ENCODE data around the gene PSMA1. TPM values are rescaled to one million over a fixed set of nuclear protein-coding genes. Genes with fewer than 3 reads are reported as not detected.

PSMA1 gene
- total RNA-seq (2016; rRNA removed; fragmentation: Illumina TruSeq; extraction: Trizol) (229 and 297 TPM in 2 replicates), polyA plus RNA-seq (2011; rRNA removed) (147 and 188 TPM in 2 replicates), polyA minus RNA-seq (2011; rRNA and poly(A)+ RNA removed; ENCODE audit: low replicate concordance) (69.2 and 105 TPM in 2 replicates), Bru-seq, nascent RNA (percentile 66 among the genes with signal in this experiment), BruChase-seq, experiment 1, labeled RNA remaining after a 6-hour chase (percentile 60 among the genes with signal in this experiment), BruChase-seq, experiment 2, labeled RNA remaining after a 2-hour chase (percentile 66 among the genes with signal in this experiment)
- 86.1 and 98.3 TPM in 2 replicates for total RNA-seq (2016; cell fraction: cytosol; rRNA removed; fragmentation: Illumina TruSeq; extraction: Trizol; ENCODE audit: low read depth)
- total RNA-seq (2016; cell fraction: insoluble cytoplasmic fraction; rRNA removed; fragmentation: Illumina TruSeq; extraction: Trizol), result 235 and 298 TPM in 2 replicates
- 151 and 152 TPM in 2 replicates for total RNA-seq (2016; cell fraction: membrane; rRNA removed; fragmentation: Illumina TruSeq; extraction: Trizol)
- total RNA-seq (2016; cell fraction: nucleus; rRNA removed; fragmentation: Illumina TruSeq; extraction: Trizol), result 206 and 228 TPM in 2 replicates
- polyA plus RNA-seq (2011; cell fraction: cytosol; rRNA removed), result 93.4 and 123 TPM in 2 replicates
- polyA plus RNA-seq (2011; cell fraction: nucleus; rRNA removed), result 205 and 235 TPM in 2 replicates
- polyA plus RNA-seq (2012), result 150 and 164 TPM in 2 replicates
- 104 and 115 TPM in 2 replicates for polyA plus RNA-seq (2016; cell fraction: cytosol; fragmentation: Illumina TruSeq; extraction: Trizol; ENCODE audit: low read depth)
- 277 and 286 TPM in 2 replicates for polyA plus RNA-seq (2016; cell fraction: insoluble cytoplasmic fraction; fragmentation: Illumina TruSeq; extraction: Trizol; ENCODE audit: low read depth)
- 132 and 150 TPM in 2 replicates for polyA plus RNA-seq (2016; cell fraction: membrane; fragmentation: Illumina TruSeq; extraction: Trizol; ENCODE audit: low read depth)
- polyA plus RNA-seq (2016; cell fraction: nucleus; fragmentation: Illumina TruSeq; extraction: Trizol; ENCODE audit: insufficient read depth, low read depth), result 379 and 390 TPM in 2 replicates
- polyA minus RNA-seq (2011; cell fraction: cytosol; rRNA and poly(A)+ RNA removed), result 60.5 and 74.7 TPM in 2 replicates
- polyA minus RNA-seq (2011; cell fraction: nucleus; rRNA and poly(A)+ RNA removed), result 131 and 140 TPM in 2 replicates
- long read RNA-seq, experiment 1, transcript PSMA1-201 (10 exons, 1,505 nt), result major isoform, 255 of 321 reads
- long read RNA-seq, experiment 1, transcript PSMA1-202 (11 exons, 1,266 nt), result minor isoform, 5 of 321 reads
- long read RNA-seq, experiment 1, partial matches to known transcripts, result 17 of 321 reads
- long read RNA-seq, experiment 1, other reads (novel, unspliced or antisense), result 39 of 321 reads
- long read RNA-seq, experiment 2, transcript PSMA1-209 (10 exons, 1,527 nt), result minor isoform, 6 of 185 reads
- long read RNA-seq, experiment 2, transcript PSMA1-201 (10 exons, 1,505 nt), result major isoform, 92 of 185 reads
- long read RNA-seq, experiment 2, partial matches to known transcripts, result 25 of 185 reads
- long read RNA-seq, experiment 2, other reads (novel, unspliced or antisense), result 55 of 185 reads

DNA sequence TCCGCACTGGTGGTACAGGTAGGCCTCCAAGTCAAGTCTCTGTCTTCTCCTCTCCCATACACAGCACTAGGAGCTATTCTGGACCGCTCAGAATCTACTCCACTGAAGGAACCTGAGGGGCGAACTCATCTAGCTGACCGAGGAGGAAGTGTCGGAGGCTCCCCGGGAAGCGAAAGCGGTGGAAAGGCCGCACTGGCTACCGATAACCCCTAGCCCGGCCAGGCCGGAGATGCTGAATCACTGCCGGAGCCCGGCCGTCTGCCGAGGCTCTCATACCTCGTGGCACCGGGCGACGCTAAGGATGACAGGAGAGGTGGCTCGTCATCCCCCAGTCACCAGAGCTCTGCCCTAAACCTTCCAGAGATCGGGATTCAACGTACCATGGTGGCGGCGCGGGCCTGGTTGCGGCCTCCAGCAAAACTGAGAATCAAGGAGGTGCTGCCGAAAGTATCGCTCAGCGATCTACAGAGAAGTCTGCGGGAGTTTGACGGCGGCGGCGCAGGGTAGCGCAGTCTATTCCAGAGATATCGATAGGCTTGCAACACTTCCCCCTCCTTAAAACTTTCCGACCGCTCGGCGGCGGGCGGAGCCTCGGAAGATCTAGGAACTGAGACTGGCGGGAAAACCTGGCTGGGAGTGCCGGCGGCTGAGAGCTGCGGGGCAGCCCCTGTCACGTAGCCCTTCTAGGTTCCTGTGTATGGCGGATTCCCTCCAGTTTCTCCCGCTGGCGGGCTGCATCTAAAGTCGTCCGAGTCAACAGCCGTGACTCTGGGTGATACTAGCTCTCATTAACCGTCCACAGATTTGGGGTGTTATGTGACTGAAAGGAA lies at the start of gene PSMA1:
TSS of gene PSMA1 (minus strand) at position 470 of the 830 bp plus-strand sequence. CDS start at position 383, 87 bp downstream.
- H3K79me2 ChIP-seq (ENCODE audit: insufficient read depth, low read length), result peaks cover 32% of the 10 kb centered on the region
- in situ Hi-C loops (cut with HindIII; ENCODE audit: extremely low pct_ligation_motif_present, low pct_unique_long_range_greater_than_20kb), result no loop called here
- TF ChIP-seq ZKSCAN8 (CRISPR knock-in tag; IDR thresholded peaks at IDR 0.05; ENCODE audit: borderline replicate concordance) (peak; percentile 80; the same call in 1 of the 2 replicates), PPARG (CRISPR knock-in tag; conservative IDR thresholded peaks at IDR 0.05) (0 out of 2 replicates have a peak, but pooled peaks have one; percentile 7), ASH2L (IDR thresholded peaks at IDR 0.05; ENCODE audit: insufficient read length, low read depth, low read length) (peak; percentile 99), MAFG (CRISPR knock-in tag; IDR thresholded peaks at IDR 0.05) (peak; percentile 50; the same call in 1 of the 2 replicates), ZBTB21 (CRISPR knock-in tag; IDR thresholded peaks at IDR 0.05) (no peak), KLF16 (CRISPR knock-in tag; IDR thresholded peaks at IDR 0.05) (peak in 1 of 2 experiments; percentile 72; a peak in 1 of 4 replicates), SMARCC2 (IDR thresholded peaks at IDR 0.05) (no peak), FOXA3 (CRISPR knock-in tag; IDR thresholded peaks at IDR 0.05) (peak; percentile 36; the same call in 1 of the 2 replicates), AGO2 (optimal IDR thresholded peaks at IDR 0.05; ENCODE audit: low read depth, low read length) (peak; percentile 71), STAG1 (CRISPR knock-in tag; IDR thresholded peaks at IDR 0.05) (no peak), NFYC (CRISPR knock-in tag; IDR thresholded peaks at IDR 0.05) (peak; percentile 37; the same call in 1 of the 2 replicates), REL (CRISPR knock-in tag; conservative IDR thresholded peaks at IDR 0.05) (no peak)
- TF ChIP-seq, protein P1, sequence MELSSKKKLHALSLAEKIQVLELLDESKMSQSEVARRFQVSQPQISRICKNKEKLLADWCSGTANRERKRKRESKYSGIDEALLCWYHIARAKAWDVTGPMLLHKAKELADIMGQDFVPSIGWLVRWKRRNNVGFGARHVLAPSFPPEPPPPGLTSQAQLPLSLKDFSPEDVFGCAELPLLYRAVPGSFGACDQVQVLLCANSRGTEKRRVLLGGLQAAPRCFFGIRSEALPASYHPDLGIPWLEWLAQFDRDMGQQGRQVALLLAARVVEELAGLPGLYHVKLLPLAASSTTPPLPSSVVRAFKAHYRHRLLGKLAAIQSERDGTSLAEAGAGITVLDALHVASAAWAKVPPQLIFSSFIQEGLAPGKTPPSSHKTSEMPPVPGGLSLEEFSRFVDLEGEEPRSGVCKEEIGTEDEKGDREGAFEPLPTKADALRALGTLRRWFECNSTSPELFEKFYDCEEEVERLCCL (CRISPR knock-in tag; IDR thresholded peaks at IDR 0.05; ENCODE audit: borderline replicate concordance), result no peak

More for the DNA sequence above, at the start of gene PSMA1:
- DNase-seq (ENCODE audit: low spot score), result peak; percentile 94
- H4K20me1 ChIP-seq (ENCODE audit: insufficient read depth, low read length), result no peaks in the 10 kb centered on the region
- ChIA-PET POLR2A (interaction anchor here (0.7 to 1.8 kb wide), 5 partner anchors 10 to 124 kb away, joined by 4 to 17 read pairs (median 4); partner anchors contain the start of genes COPB1 and PDE3B), CTCF (ENCODE audit: low intra/inter-chr PET ratio, low total read pairs) (no interaction called here)
- H3K9me3 ChIP-seq (ENCODE audit: low read length), result no peaks in the 10 kb centered on the region
- ATAC-seq, result peak; percentile 95
- H3K9ac ChIP-seq (ENCODE audit: insufficient read depth, low read depth, low read length), result peak within 1 kb of the TSS; percentile 90
- H3K27ac ChIP-seq (ENCODE audit: extremely low read length, insufficient read depth, low read length), result peak within 1 kb of the TSS; percentile 90
- peak; percentile 73 for FAIRE-seq
- peaks cover 2 to 17% of the 10 kb centered on the region in 2 experiments; a peak in 4 of 5 replicates for H3K36me3 ChIP-seq (replicated peaks in 1 of 2; ENCODE audit: control insufficient read depth in 1 of 2, insufficient read depth in 2 of 2, low read length in 2 of 2)
- H2AFZ ChIP-seq (ENCODE audit: low read length), result peak within 1 kb of the TSS; percentile 84
- intact Hi-C loops (cut with micrococcal nuclease; ENCODE audit: unreplicated experiment), result loop anchor here (1.0 kb wide), 1 partner anchor 123 kb away; the partner anchor contains the start of gene PDE3B
- H3K4me3 ChIP-seq (replicated peaks in 1 of 3; ENCODE audit: insufficient read depth in 1 of 3, low read depth in 2 of 3, low read length in 3 of 3), result peak within 1 kb of the TSS; percentile 75 to 89 (median 87)
- H3K4me1 ChIP-seq (ENCODE audit: insufficient read depth, low read length), result peaks cover 16% of the 10 kb centered on the region
- peak within 1 kb of the TSS; percentile 88 for H3K4me2 ChIP-seq (ENCODE audit: low read depth, low read length)
- H3K27me3 ChIP-seq (ENCODE audit: control insufficient read depth in 1 of 2, insufficient read depth in 2 of 2, low read length in 2 of 2), result no peaks in the 10 kb centered on the region; a peak in 1 of 5 replicates
- BruUV-seq (replicated peaks), result no TSS peak
- WGBS (ENCODE audit: low lambda C conversion rate), result 3% methylated on average over 17 of the region's 56 CpGs
